ENCODE measurements around the gene SLC9A3.

SLC9A3 gene

DNA sequence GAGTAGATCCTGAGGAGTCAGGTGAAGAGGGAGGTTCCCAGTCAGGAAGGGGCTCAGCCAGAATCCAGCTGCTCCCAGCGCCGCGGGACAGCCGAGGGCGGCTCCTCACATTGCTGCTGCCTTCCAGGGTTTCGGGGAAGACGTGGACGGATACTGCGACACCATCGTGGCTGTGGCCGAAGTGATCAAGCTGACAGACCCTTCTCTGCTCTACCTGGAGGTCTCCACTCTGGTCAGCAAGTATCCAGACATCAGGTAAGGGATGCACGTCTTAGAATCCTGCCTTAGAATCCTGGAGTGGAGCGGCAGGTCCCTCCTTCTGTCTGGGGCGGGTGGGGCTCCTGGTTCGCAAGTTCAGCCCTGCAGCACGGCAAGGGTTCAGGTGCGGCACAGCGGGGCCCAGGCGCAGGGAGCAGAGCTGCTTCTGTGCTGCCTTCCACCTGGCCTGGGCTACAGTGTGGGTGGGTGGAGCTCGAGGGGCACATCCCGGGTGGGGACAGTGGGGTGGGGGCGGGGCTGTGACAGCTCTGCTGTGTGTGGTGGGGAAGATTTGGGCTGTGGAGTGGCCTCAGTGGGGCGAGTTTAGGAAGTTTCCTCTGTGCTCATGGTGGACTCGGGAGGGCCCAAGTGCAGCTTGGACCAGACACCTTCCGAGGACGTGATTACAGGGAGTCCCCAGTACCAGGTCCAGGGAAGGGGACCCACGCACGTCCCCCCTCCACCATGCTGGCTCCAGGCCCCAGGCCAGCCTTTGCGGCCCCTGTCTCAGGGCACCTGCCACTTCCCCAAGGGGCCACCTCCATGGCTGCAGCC, 58.5 kb downstream of the SLC9A3 start:
- Histone ChIP-seq H4K20me1 (ENCODE audit: insufficient read depth, low read length) (no peaks in the 10 kb centered on the region), H3K4me1 (ENCODE audit: low read length) (peaks cover 5% of the 10 kb centered on the region)

DNA sequence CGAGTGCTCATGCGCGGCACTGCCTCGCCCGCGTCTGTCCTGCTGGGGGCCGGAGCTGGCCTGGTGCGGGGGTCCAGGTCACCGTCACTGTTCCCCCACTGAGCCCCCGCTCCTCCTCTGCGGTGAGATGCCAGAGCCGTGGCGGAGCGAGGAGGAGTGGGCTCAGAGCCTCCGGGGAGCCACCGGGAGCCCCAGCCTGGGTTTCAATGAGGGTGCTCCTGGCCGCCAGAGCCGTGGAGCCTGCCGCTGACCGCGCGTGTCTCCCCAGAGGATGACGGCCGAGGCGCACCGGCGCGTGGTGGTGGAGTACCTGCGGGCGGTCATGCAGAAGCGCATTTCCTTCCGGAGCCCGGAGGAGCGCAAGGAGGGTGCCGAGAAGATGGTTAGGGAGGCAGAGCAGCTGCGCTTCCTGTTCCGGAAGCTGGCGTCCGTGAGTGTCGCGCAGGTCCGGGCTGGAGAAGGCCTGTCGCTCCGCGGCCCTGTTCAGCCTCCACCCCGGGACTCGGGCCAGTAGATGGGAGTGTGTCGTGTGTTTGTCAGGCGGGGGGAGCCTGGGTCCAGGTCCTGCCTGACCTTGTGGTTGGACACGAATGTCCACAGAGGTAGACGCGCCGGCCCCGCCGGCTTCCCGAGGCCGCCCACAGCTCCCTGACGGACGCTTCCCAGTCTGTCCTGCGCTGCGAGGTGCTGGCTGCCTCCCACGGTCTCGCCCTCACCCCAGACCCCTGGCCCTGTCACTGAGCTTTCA, 59.2 kb downstream of the SLC9A3 start:
- no peaks in the 10 kb centered on the region for H3K9me3 ChIP-seq (ENCODE audit: insufficient read depth, low read length)
- no peaks in the 10 kb centered on the region for H4K20me1 ChIP-seq (ENCODE audit: insufficient read depth, low read length)
- no peak overlapping the region for H3K4me2 ChIP-seq (ENCODE audit: low read length)
- TF ChIP-seq EZH2phosphoT487 (IDR thresholded peaks at IDR 0.05; ENCODE audit: low read depth), result no peak
- TF ChIP-seq, protein P1, sequence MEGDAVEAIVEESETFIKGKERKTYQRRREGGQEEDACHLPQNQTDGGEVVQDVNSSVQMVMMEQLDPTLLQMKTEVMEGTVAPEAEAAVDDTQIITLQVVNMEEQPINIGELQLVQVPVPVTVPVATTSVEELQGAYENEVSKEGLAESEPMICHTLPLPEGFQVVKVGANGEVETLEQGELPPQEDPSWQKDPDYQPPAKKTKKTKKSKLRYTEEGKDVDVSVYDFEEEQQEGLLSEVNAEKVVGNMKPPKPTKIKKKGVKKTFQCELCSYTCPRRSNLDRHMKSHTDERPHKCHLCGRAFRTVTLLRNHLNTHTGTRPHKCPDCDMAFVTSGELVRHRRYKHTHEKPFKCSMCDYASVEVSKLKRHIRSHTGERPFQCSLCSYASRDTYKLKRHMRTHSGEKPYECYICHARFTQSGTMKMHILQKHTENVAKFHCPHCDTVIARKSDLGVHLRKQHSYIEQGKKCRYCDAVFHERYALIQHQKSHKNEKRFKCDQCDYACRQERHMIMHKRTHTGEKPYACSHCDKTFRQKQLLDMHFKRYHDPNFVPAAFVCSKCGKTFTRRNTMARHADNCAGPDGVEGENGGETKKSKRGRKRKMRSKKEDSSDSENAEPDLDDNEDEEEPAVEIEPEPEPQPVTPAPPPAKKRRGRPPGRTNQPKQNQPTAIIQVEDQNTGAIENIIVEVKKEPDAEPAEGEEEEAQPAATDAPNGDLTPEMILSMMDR (IDR thresholded peaks at IDR 0.05; ENCODE audit: low read depth, low read length), result no peak
- H3K79me2 ChIP-seq (ENCODE audit: low read length), result peaks cover 7% of the 10 kb centered on the region
- no peak overlapping the region for H3K4me3 ChIP-seq (ENCODE audit: low read length)
- H3K27ac ChIP-seq (ENCODE audit: low read length), result no peak overlapping the region
- H3K9ac ChIP-seq (ENCODE audit: low read length), result no peak overlapping the region
- H3K4me1 ChIP-seq (ENCODE audit: low read length), result peaks cover 3% of the 10 kb centered on the region
- H2AFZ ChIP-seq (ENCODE audit: low read depth, low read length), result no peak overlapping the region
- peaks cover 18% of the 10 kb centered on the region for H3K36me3 ChIP-seq (replicated peaks; ENCODE audit: low read depth, low read length)
- no peaks in the 10 kb centered on the region for H3K27me3 ChIP-seq (ENCODE audit: low read depth, low read length)

More for the DNA sequence above, 58.5 kb downstream of the SLC9A3 start:
- Histone ChIP-seq H3K79me2 (ENCODE audit: low read length) (peaks cover 5% of the 10 kb centered on the region), H3K9ac (ENCODE audit: low read length) (no peak overlapping the region), H3K27ac (ENCODE audit: low read length) (no peak overlapping the region), H3K36me3 (replicated peaks; ENCODE audit: low read depth, low read length) (peaks cover 10% of the 10 kb centered on the region), H3K9me3 (ENCODE audit: insufficient read depth, low read length) (no peaks in the 10 kb centered on the region), H3K4me2 (ENCODE audit: low read length) (no peak overlapping the region), H2AFZ (ENCODE audit: low read depth, low read length) (no peak overlapping the region), H3K4me3 (ENCODE audit: low read length) (no peak overlapping the region), H3K27me3 (ENCODE audit: low read depth, low read length) (no peaks in the 10 kb centered on the region)
- TF ChIP-seq, protein P1 (IDR thresholded peaks at IDR 0.05; ENCODE audit: low read depth, low read length), result no peak
- TF ChIP-seq EZH2phosphoT487 (IDR thresholded peaks at IDR 0.05; ENCODE audit: low read depth), result no peak

DNA sequence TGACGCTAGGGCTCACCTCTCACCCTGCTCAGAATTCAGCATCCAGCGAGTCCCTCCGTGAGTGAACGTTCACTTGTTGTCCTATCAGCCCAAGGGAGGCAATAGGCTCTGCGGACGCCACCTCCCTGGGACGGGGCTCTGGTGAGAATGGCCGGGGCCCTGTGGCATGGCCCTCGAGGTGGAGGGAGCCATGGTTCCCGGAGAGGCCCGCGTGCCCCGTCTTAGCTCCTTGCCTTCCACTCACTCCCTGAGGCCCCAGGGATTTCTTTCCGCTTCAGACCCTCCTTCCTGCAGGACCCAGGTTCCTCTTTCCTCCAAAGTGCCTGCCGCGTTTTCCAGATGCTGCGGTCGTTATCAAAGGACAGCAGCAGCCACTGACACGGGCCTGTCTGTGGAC, 59.8 kb downstream of the SLC9A3 start:
- no peak overlapping the region for H3K9ac ChIP-seq (ENCODE audit: low read length)
- no peak overlapping the region for H3K27ac ChIP-seq (ENCODE audit: low read length)
- no peaks in the 10 kb centered on the region for H3K27me3 ChIP-seq (ENCODE audit: low read depth, low read length)
- no peak overlapping the region for H3K4me2 ChIP-seq (ENCODE audit: low read length)
- H3K9me3 ChIP-seq (ENCODE audit: insufficient read depth, low read length), result no peaks in the 10 kb centered on the region
- H3K36me3 ChIP-seq (replicated peaks; ENCODE audit: low read depth, low read length), result peaks cover 22% of the 10 kb centered on the region
- no peak overlapping the region for H2AFZ ChIP-seq (ENCODE audit: low read depth, low read length)
- H3K79me2 ChIP-seq (ENCODE audit: low read length), result peaks cover 12% of the 10 kb centered on the region
- no peak overlapping the region for H3K4me3 ChIP-seq (ENCODE audit: low read length)
- H4K20me1 ChIP-seq (ENCODE audit: insufficient read depth, low read length), result no peaks in the 10 kb centered on the region
- peaks cover 8% of the 10 kb centered on the region for H3K4me1 ChIP-seq (ENCODE audit: low read length)
- TF ChIP-seq EZH2phosphoT487 (IDR thresholded peaks at IDR 0.05; ENCODE audit: low read depth), result no peak
- TF ChIP-seq, protein P1 (IDR thresholded peaks at IDR 0.05; ENCODE audit: low read depth, low read length), result no peak

GRCh38 chr5:463952-464351, 60.3 kb downstream of the SLC9A3 start:
- Histone ChIP-seq H3K79me2 (ENCODE audit: low read length) (peaks cover 13% of the 10 kb centered on the region), H3K9me3 (ENCODE audit: insufficient read depth, low read length) (no peaks in the 10 kb centered on the region), H3K4me3 (ENCODE audit: low read length) (no peak overlapping the region), H4K20me1 (ENCODE audit: insufficient read depth, low read length) (no peaks in the 10 kb centered on the region), H3K36me3 (replicated peaks; ENCODE audit: low read depth, low read length) (peaks cover 22% of the 10 kb centered on the region), H3K27me3 (ENCODE audit: low read depth, low read length) (no peaks in the 10 kb centered on the region), H2AFZ (ENCODE audit: low read depth, low read length) (no peak overlapping the region), H3K4me2 (ENCODE audit: low read length) (no peak overlapping the region), H3K27ac (ENCODE audit: low read length) (no peak overlapping the region), H3K9ac (ENCODE audit: low read length) (no peak overlapping the region), H3K4me1 (ENCODE audit: low read length) (peaks cover 13% of the 10 kb centered on the region)
- TF ChIP-seq, protein P1 (IDR thresholded peaks at IDR 0.05; ENCODE audit: low read depth, low read length), result no peak
- no peak for TF ChIP-seq EZH2phosphoT487 (IDR thresholded peaks at IDR 0.05; ENCODE audit: low read depth)
